Stimulated activated CD4-positive, alpha-beta T cell treated with anti-CD3 and anti-CD28 coated beads, Interleukin-4, amount 100 ng/mL, for 24 hours (primary cell): Measurements from ENCODE around the gene CALML6.
"Not testable (repeated sequence)": the region's sequence is repeated elsewhere in the genome, so short reads cannot be mapped to it uniquely, and the experiment has no call there.

Experiments used
- DNase-seq: peaks from one replicate; pipeline ENCODE4 v3.0.0-alpha.2; 2020

The CALML6 gene

GRCh38 chr1:1926346-1926811 is 11.3 kb downstream of the CALML6 start:
- DNase-seq = no peak

GRCh38 chr1:1926886-1927660 is 12.0 kb downstream of the CALML6 start:
- DNase-seq = no peak

- DNase-seq = no peak
Measured at GRCh38 chr1:1927751-1928150, 12.7 kb downstream of the CALML6 start.

- DNase-seq = no peak
Measured at GRCh38 chr1:1928231-1929101, 13.4 kb downstream of the CALML6 start.

- no peak for DNase-seq
Measured at GRCh38 chr1:1929102-1929638, 14.1 kb downstream of the CALML6 start.

- DNase-seq = no peak
Measured at GRCh38 chr1:1929639-1930545, 14.8 kb downstream of the CALML6 start.

- DNase-seq = not testable (repeated sequence)
Measured at GRCh38 chr1:1934848-1935247, 19.8 kb downstream of the CALML6 start.

GRCh38 chr1:1937061-1937460 is 22.0 kb downstream of the CALML6 start:
- DNase-seq = no peak

GRCh38 chr1:1937549-1938275 is 22.7 kb downstream of the CALML6 start:
- DNase-seq = no peak

GRCh38 chr1:1938276-1938573 is 23.2 kb downstream of the CALML6 start:
- no peak for DNase-seq

- DNase-seq = no peak
Measured at GRCh38 chr1:1938613-1939295, 23.7 kb downstream of the CALML6 start.

- DNase-seq = no peak
Measured at GRCh38 chr1:1939296-1940122, 24.4 kb downstream of the CALML6 start.

GRCh38 chr1:1940123-1940425 is 25.0 kb downstream of the CALML6 start:
- DNase-seq = no peak

- no peak for DNase-seq
Measured at GRCh38 chr1:1941211-1941841, 26.3 kb downstream of the CALML6 start.

GRCh38 chr1:1941868-1942752 is 27.1 kb downstream of the CALML6 start:
- DNase-seq = no peak

- DNase-seq = no peak
Measured at GRCh38 chr1:1942753-1943656, 27.9 kb downstream of the CALML6 start.

- DNase-seq = peak; percentile 65
Measured at GRCh38 chr1:1943834-1944570, 28.9 kb downstream of the CALML6 start.
